GM23248 (cell line): ENCODE measurements around the gene PLA2R1. TPM values are rescaled to one million over a fixed set of nuclear protein-coding genes. Genes with fewer than 3 reads are reported as not detected.

ENCODE experiments used
- DNase-seq: peaks from one replicate; pipeline ENCODE4 v3.0.0-alpha.2; 2015
- H2AFZ ChIP-seq: fragments of 200-600 bp; sonication (generic); 2 replicates; pipeline ENCODE4 v1.6.1; 2016; ENCODE audit warnings: antibody characterized with exemption
- H3F3A ChIP-seq: fragments of 200-600 bp; sonication (generic); 2 replicates; pipeline ENCODE4 v1.6.1; 2016; ENCODE audit warnings: mild to moderate bottlenecking, antibody characterized with exemption, mixed run types; ENCODE audit not compliant: insufficient read depth
- H3K27ac ChIP-seq: fragments of 200-600 bp; sonication (generic); 2 replicates; pipeline ENCODE4 v1.5.1; 2016; ENCODE audit warnings: mild to moderate bottlenecking
- H3K27me3 ChIP-seq: fragments of 200-600 bp; sonication (generic); replicated peaks from 2 replicates; pipeline ENCODE4 v1.6.1; 2016; ENCODE audit warnings: mild to moderate bottlenecking; ENCODE audit not compliant: insufficient read depth
- H3K36me3 ChIP-seq: fragments of 200-600 bp; sonication (generic); 2 replicates; pipeline ENCODE4 v1.6.1; 2016; ENCODE audit warnings: low read depth, mild to moderate bottlenecking
- H3K4me1 ChIP-seq: fragments of 200-600 bp; sonication (generic); 2 replicates; pipeline ENCODE4 v1.6.1; 2016; ENCODE audit warnings: mild to moderate bottlenecking; ENCODE audit not compliant: insufficient read depth
- H3K4me2 ChIP-seq: fragments of 200-600 bp; sonication (generic); one replicate; pipeline ENCODE4 v1.6.1; 2016; ENCODE audit warnings: mild to moderate bottlenecking; ENCODE audit not compliant: unreplicated experiment
- H3K4me3 ChIP-seq: fragments of 200-600 bp; sonication (generic); 2 replicates; pipeline ENCODE4 v1.5.1; 2016; ENCODE audit warnings: mild to moderate bottlenecking
- H3K79me2 ChIP-seq: fragments of 200-600 bp; sonication (generic); 2 replicates; pipeline ENCODE4 v1.6.1; 2016; ENCODE audit warnings: mild to moderate bottlenecking; ENCODE audit not compliant: insufficient read depth
- H3K9ac ChIP-seq: fragments of 200-600 bp; sonication (generic); 2 replicates; pipeline ENCODE4 v1.6.1; 2016; ENCODE audit warnings: mild to moderate bottlenecking
- H3K9me2 ChIP-seq: fragments of 200-600 bp; sonication (generic); 2 replicates; pipeline ENCODE4 v1.6.1; 2016; ENCODE audit warnings: mixed run types, mild to moderate bottlenecking, moderate library complexity; ENCODE audit not compliant: insufficient read depth
- H3K9me3 ChIP-seq: fragments of 200-600 bp; sonication (generic); one replicate; pipeline ENCODE4 v1.6.1; 2017; ENCODE audit warnings: low read depth
- H4K20me1 ChIP-seq: fragments of 200-600 bp; sonication (generic); 2 replicates; pipeline ENCODE4 v1.6.0; 2016; ENCODE audit not compliant: insufficient read depth
- EZH2 ChIP-seq: fragments of 200-600 bp; sonication (generic); IDR thresholded peaks from 2 replicates; pipeline ENCODE4 v1.6.1; 2018; ENCODE audit warnings: antibody characterized with exemption, mild to moderate bottlenecking; ENCODE audit not compliant: insufficient read depth, poor library complexity, severe bottlenecking
- EZH2phosphoT487 ChIP-seq: fragments of 200-600 bp; sonication (generic); IDR thresholded peaks from 2 replicates; pipeline ENCODE4 v1.6.1; 2018; ENCODE audit warnings: antibody characterized with exemption, moderate library complexity, mild to moderate bottlenecking, low read depth; ENCODE audit not compliant: insufficient read depth
- WGBS, 2 experiments: methylation state at CpG; one replicate each; pipeline ENCODE4 v1.1.6; 2015 to 2017; ENCODE audit warnings: low lambda C conversion rate in 2 of 2, low coverage in 1 of 2; ENCODE audit errors: missing lambda C conversion rate in 2 of 2; 5-methylcytosine and 5-hydroxymethylcytosine counted together
- in situ Hi-C: fragments of 300-500 bp; cut with MboI; formaldehyde crosslinking; loops from 2 replicates; pipeline ENCODE4 v1.15.0; 2020
- polyA plus RNA-seq: library from polyadenylated mRNA; unstranded; fragments of >200 nt; fragmentation: Nextera tagmentation; extraction: Ambion mirVana; gene quantifications from 2 replicates; pipeline ENCODE4 v1.2.1, GENCODE V29; 2016
- total RNA-seq: library from RNA; depleted of rRNA; stranded (reverse); fragments of >200 nt; shearing (Covaris generic); gene quantifications from 2 replicates; pipeline ENCODE4 v1.2.3, GENCODE V29; 2014

PLA2R1 gene
- total and polyA plus RNA-seq, 2 experiments from 2014 or later, result 8.9 to 16.0 TPM

GRCh38 chr2:159912580-159912979 is 149.8 kb downstream of the PLA2R1 start:
- H3K4me3 ChIP-seq, result no peak overlapping the region
- H2AFZ ChIP-seq, result no peak overlapping the region
- no peak for DNase-seq
- H3K9me2 ChIP-seq, result no peaks in the 10 kb centered on the region
- no peak overlapping the region for H3K4me2 ChIP-seq
- 69 to 71% methylated on average over 4 of the region's 4 CpGs for WGBS, 2 experiments
- no peaks in the 10 kb centered on the region for H4K20me1 ChIP-seq
- no peaks in the 10 kb centered on the region for H3K79me2 ChIP-seq
- H3K9ac ChIP-seq, result no peak overlapping the region
- H3K4me1 ChIP-seq, result no peaks in the 10 kb centered on the region
- no peaks in the 10 kb centered on the region for H3K9me3 ChIP-seq
- H3F3A ChIP-seq, result no peaks in the 10 kb centered on the region
- H3K36me3 ChIP-seq, result no peaks in the 10 kb centered on the region
- no peak overlapping the region for H3K27ac ChIP-seq
- in situ Hi-C loops, result no loop called here
- TF ChIP-seq EZH2phosphoT487 (no peak), EZH2 (no peak)
- no peaks in the 10 kb centered on the region for H3K27me3 ChIP-seq

GRCh38 chr2:159910951-159911350 is 151.5 kb downstream of the PLA2R1 start:
- Histone ChIP-seq H3K27me3 (no peaks in the 10 kb centered on the region), H3K9me3 (no peaks in the 10 kb centered on the region), H3K4me1 (no peaks in the 10 kb centered on the region), H3K9ac (no peak overlapping the region), H3K4me3 (no peak overlapping the region), H3K4me2 (no peak overlapping the region), H3K27ac (no peak overlapping the region), H3K79me2 (no peaks in the 10 kb centered on the region), H3K9me2 (no peaks in the 10 kb centered on the region), H2AFZ (no peak overlapping the region), H3F3A (no peaks in the 10 kb centered on the region), H3K36me3 (no peaks in the 10 kb centered on the region), H4K20me1 (no peaks in the 10 kb centered on the region)
- DNase-seq, result no peak
- WGBS, 2 experiments, result 42 to 48% methylated on average over 2 of the region's 2 CpGs
- TF ChIP-seq EZH2 (no peak), EZH2phosphoT487 (no peak)
- in situ Hi-C loops, result no loop called here

DNA sequence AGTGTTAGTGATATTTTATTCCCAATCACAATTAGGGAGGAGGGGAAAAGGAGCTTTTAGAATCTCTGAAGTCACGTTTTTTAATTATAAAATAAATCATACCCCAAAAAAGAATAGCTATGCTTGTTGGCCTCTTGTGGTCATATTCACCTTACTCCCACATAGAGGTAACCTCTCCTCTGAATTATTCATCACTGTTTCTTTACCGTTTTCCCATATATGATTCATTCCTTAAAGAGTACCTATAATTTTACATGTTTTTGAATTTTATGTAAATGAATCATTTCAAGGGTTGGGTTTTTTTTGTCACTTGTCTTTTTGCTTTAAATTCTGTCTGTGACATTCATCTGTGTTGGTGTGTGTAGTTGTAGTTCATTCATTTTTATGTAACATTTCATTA is 153.8 kb downstream of the PLA2R1 start:
- WGBS, 2 experiments, result 54 to 61% methylated on average over 2 of the region's 2 CpGs
- in situ Hi-C loops, result no loop called here

DNA sequence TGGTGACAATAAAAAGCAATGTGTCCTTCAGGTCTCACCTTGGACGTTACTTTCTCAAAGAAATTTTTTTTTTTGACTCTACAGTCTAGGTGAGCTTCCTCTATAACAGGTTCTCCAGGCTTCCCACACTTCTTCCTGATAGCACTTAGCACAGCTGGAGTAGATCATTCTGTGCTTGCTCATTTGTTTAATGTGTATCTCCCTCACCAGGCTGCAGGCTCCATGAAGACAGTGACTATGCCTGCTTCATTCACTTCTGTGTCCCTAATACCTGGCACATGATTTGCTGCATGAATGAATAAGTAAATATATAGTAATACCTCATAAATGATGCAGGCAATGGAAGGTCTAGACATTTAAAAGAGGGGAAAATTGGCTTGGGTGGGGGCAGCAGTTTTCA is 154.5 kb downstream of the PLA2R1 start:
- Histone ChIP-seq H3K79me2 (no peaks in the 10 kb centered on the region), H4K20me1 (no peaks in the 10 kb centered on the region), H3K9ac (no peak overlapping the region), H3K36me3 (no peaks in the 10 kb centered on the region), H2AFZ (no peak overlapping the region), H3K27ac (no peak overlapping the region), H3K9me3 (no peaks in the 10 kb centered on the region), H3K4me2 (no peak overlapping the region), H3F3A (0 out of 2 replicates have a peak, but pooled peaks cover 5% of the 10 kb centered on the region), H3K9me2 (no peaks in the 10 kb centered on the region), H3K27me3 (no peaks in the 10 kb centered on the region), H3K4me1 (no peaks in the 10 kb centered on the region), H3K4me3 (no peak overlapping the region)
- TF ChIP-seq EZH2 (no peak), EZH2phosphoT487 (no peak)
- WGBS, 2 experiments, result 13 to 18% methylated on average over 1 of the region's 1 CpG
- DNase-seq, result no peak
- in situ Hi-C loops, result no loop called here

More for the DNA sequence above, 153.8 kb downstream of the PLA2R1 start:
- Histone ChIP-seq H3F3A (0 out of 2 replicates have a peak, but pooled peaks cover under 1% of the 10 kb centered on the region), H2AFZ (no peak overlapping the region), H3K36me3 (no peaks in the 10 kb centered on the region), H3K79me2 (no peaks in the 10 kb centered on the region), H3K4me2 (no peak overlapping the region), H3K27ac (no peak overlapping the region), H3K9ac (no peak overlapping the region), H3K9me3 (no peaks in the 10 kb centered on the region), H3K9me2 (no peaks in the 10 kb centered on the region), H3K4me1 (no peaks in the 10 kb centered on the region), H4K20me1 (no peaks in the 10 kb centered on the region), H3K4me3 (no peak overlapping the region), H3K27me3 (no peaks in the 10 kb centered on the region)
- DNase-seq, result no peak
- no peak for TF ChIP-seq EZH2phosphoT487
- TF ChIP-seq EZH2, result no peak
